ENCODE data around the gene GPR55.

Gene GPR55

DNA sequence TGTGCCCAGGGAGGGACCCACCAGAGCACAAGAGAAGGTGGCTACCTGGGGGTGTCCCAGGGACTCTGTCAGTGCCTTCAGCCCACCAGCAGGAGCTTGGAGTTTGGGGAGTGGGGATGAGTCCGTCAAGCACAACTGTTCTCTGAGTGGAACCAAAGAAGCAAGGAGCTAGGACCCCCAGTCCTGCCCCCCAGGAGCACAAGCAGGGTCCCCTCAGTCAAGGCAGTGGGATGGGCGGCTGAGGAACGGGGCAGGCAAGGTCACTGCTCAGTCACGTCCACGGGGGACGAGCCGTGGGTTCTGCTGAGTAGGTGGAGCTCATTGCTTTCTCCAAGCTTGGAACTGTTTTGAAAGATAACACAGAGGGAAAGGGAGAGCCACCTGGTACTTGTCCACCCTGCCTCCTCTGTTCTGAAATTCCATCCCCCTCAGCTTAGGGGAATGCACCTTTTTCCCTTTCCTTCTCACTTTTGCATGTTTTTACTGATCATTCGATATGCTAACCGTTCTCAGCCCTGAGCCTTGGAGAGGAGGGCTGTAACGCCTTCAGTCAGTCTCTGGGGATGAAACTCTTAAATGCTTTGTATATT is 46.3 kb downstream of the GPR55 start:
- no peak for DNase-seq

DNA sequence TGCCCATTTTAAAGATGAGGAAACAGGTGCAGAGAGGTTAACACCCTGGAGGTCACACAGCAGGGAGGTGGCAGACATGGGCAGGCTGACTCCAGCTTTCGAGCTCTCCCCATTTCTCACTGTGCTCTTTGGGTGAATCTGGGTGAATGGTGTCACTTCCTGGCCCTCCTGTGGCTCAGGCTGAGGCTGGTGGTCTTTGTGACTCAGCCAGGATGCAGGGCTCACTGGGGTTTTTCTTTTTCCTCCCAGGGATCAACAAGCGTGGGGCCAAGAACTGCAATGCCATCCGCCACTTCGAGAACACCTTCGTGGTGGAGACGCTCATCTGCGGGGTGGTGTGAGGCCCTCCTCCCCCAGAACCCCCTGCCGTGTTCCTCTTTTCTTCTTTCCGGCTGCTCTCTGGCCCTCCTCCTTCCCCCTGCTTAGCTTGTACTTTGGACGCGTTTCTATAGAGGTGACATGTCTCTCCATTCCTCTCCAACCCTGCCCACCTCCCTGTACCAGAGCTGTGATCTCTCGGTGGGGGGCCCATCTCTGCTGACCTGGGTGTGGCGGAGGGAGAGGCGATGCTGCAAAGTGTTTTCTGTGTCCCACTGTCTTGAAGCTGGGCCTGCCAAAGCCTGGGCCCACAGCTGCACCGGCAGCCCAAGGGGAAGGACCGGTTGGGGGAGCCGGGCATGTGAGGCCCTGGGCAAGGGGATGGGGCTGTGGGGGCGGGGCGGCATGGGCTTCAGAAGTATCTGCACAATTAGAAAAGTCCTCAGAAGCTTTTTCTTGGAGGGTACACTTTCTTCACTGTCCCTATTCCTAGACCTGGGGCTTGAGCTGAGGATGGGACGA is 47.1 kb downstream of the GPR55 start:
- DNase-seq: peak; percentile 57

DNA sequence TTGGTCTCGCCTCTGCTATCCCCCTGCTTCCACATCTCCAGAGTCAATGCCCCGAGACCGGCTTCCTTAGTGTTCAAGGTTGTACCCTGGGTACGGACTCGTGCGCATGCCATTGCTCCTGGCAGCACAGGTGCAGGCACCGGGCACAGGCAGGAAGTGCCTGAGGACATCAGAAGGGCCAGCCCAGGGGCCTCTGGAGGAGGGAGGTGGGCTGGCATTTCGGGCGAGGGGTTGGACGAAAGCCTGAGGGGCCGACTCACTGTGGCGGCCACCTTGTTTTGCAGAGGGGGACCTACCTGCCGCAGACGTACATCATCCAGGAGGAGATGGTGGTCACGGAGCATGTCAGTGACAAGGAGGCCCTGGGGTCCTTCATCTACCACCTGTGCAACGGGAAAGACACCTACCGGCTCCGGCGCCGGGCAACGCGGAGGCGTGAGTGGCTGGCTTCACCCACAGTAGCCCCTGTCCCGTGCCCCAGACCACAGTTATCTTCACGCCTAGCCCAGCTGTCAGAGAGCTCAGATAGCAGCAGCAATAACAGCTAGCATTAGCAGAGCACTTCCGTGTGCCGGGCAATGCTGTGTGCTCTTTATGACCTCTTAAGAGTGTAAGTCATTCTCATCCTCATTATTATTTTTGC is 47.8 kb downstream of the GPR55 start:
- no peak for DNase-seq

DNA sequence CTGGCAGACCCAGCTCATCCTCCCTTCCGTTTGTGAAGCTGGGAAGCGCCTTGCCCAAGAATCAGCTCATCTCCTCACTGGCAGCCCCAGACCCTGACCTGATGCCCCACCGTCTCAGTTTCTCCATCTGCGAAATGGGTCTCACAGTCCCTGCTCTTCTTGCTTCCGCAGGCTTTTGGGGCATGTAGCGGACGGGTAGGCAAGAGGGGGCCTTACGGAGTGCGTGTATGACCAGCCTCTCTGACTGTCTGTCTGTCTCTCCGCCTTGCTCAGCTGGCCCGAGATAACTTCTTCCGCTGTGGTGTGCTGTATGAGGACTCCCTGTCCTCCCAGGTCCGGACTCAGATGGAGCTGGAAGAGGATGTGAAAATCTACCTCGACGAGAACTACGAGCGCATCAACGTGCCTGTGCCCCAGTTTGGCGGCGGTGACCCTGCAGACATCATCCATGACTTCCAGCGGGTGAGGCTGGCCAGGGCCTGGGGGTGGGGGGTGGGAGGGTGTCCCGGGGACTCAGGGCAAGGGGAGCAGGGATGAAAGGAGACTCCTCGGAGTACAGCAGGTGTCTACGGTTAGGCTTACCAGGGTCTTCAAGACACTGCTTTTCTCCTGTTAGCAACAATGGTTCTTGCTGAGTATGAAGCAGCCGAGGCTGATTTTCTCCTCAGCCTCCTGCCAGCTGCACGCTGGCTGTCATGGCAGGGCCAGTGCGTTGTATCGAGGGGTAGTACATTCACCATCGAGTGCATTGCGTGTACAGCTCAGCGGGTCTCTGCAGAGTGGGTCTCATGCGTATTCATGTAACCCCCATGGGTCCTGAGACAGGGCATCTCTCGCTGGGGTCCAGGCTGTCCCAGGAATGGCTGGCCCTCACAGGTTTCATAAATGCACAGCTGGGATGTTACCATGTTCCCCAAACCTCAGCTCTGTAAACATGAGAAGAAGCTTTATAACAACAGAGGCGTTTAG is 49.4 kb downstream of the GPR55 start:
- DNase-seq: no peak

DNA sequence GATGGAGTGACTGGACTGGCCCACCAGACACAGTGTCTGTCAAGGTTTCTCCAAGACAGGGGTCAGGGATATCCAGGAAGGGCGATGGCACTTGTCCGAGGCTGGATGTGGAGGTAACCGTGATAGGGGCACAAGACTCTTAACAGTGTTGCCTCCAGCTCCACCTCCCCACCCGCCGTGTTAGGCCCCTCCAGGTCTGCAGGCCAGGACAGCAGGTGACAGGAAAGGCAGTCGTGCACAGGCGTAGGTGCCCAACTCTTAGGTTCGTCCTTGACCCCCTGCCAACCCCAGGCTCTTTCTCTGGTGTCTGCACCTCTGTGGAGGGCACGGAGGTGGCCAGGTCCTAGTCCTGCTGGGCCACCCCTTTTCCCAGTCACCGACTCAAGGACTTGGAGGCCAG is 50.2 kb downstream of the GPR55 start:
- no peak for DNase-seq

DNA sequence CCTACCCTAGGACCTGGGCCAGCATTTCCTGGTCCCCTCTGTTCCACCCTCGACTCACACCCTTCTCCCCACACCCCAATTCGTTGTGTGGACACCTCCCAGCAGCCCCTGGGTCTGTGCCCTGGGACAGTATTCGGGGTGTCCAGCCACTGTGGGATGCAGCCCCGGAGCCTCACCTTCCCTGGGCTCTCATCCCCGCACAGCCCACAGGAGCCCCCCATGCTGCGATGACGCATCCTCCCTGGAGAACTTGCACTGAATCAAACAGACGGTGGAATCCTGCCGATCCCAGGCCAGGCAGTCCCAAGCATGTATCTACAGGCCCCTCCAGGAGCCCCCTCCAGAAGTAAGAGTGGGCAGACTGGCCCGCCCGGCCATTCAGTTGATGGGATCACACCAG is 50.6 kb downstream of the GPR55 start:
- no peak for DNase-seq

DNA sequence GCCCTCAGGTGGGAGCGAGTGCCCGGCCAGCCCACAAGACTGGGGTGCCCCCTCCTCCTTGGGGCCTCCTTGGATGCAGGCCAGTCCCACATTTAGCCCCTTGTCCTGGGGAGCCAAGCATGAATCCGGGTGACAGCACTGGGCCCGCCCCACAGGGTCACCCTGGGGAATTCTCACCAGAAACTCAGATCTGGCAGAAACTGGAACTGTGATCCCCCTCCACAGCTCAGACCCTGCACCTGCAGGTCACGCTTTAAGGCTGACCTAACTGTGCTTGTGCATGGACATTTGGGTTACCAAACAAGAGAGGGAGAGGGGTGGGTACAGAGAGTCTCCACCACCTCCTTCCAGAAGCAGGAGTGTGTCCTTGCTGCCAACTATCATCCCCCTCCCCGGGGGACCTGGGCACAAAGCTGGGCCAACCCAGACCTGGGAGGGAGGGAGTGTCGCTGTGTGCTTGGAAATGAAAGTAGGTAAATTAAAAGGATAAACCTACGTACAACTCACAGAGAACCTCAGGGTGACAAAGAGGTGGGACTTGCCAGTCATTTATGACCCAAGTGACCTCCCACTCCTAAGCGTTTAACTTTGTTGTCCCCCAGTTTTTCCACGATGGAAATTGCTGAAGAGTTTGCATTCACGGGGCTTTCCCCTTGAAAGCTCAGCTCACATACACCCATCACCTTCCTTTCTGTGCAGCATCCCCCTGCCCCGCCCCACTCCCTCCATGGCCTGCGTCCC is 51.2 kb downstream of the GPR55 start:
- DNase-seq: no peak

DNA sequence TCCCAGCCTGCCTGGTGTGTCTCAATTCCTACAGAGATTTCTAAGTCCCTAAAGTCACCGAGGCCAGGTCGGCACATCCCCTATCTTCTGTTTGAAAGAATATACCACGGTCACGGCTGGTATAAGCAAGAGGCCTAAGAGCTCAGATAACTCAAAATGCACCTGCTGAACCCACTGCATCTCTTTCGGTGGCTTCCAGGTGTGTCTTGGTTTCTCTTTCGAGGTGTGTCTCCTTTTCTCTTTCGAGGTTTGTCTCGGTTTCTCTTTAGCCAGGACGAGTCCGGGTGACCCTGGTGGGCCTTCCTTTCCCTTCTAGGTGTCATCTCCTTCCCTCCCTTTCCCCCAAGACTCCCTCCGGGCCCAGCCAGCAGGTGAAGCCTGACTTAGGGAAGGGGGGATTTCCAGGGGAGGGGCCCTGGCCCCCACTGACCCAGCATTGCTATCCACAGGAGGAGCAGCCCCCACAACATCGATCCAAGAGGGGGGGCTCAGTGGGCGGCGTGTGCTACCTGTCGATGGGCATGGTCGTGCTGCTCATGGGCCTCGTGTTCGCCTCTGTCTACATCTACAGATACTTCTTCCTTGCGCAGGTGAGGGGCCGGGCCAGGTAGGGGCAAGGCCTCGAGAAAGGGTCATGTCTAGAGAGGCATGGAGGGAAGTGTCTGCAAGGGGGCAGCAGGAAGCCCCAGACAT is 51.9 kb downstream of the GPR55 start:
- no peak for DNase-seq

DNA sequence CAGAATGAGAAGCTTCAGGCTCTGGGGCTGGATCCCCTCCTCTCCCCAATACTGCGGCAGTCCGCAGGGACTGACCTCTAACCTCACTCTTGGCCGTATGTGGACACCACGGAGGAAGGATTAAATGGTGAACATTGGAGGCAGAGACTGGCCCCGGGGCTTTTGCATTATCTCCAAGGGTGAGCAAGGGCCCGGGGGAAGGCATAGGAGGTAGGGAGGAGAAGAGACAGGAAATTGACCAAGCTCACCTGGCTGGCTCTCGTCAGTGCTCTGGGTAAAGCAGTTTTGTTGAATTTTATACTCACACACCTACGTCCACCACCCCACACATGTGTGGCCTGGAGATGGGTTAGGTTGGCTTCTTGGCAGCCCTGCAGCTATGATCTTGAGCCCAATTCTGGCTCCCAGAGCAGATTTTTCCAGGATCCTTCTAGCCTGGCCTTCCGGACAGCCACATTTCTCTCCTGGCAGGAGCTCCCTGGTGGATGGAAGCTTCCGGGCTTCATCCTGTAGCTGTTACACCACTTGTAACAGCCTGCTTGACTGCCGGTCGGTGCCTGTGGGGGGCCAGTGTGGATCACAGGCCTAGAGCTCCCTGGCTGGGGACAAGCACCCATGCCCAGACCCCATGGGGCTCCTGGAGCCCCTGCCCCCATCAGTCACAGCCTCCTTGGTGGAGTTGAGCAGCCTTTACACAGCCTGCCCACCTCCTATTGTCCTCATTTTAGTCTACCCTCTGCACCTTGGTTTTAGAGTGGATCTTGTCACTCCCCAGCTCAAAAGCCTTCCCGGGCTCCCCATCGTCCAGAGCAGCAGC is 52.7 kb downstream of the GPR55 start:
- no peak for DNase-seq

DNA sequence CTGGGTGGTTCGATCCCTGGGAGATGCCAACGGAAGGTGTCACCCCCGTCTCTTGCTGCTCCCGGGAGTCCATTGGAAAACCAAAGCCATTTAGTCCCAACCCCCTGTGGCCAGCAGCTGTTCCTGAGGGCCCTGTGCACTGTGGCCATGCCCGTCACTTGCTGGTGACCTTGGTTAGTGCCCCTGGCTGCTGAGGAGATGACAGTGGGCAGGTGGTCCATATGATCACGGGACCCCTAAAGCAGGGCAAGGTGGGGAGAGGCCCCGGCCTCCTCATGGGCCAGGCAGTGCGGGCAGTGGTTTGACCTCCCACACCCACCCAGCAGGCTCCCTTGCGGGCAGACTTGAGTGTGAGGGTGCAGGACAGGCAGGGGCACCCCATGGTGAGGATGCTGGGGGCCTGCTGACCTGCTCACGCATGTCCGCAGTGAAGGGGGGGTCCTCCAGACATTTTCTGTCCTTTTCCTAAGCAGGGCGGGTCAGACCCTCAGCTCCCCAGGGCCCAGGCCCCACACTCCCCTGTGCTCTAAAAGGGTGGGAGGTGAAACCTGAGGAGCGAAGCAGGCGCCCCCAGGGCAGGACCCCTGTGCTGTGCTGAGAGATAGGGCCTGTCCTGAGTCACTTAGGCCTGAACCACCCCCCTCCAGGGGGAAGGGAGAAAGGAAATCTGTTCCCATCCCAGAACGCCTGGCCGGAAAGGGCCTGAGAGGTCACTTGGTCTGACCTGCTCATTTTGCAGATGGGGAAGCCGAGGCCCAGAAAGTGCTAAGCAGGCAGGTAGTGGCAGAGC is 53.5 kb downstream of the GPR55 start:
- no peak for DNase-seq

DNA sequence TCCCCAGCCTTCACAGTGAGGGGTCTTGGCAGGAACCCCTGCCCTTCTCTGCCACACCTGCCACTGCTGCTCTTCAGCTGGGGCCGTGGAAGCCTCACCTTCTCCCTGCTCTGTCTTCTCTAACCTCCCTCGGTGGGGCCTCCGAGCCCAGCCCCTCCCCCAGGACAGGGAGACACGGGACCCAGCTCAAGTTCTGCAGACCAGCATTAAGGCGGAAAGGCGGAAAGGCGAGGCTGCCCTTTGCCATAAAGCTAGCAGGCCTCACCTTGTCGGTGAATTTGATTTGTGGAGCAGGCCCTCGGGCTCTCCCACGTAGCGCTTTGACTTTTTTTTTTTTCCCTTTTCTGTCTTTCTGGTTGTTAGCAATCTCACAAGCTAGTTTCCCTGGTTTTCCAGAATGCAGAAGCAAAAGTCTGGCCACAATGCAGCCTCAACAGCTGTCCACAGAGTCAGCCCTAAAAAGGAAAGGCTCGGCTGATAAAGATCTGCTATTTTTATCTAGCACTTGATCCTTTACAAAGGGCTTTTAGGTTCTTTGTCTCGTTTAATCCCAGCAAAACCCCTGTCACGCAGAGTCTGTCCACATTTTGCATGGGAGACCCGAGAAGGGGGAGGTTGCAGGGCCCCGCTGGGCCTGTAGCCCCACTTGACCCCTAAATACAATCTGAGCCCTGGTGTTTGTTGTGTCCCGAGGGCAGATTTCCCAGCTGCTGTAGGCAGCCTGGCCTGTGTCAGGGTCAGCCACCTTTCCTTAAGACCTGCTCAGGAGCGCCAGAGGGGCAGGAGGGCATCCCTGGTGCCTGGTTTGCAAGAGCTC is 54.3 kb downstream of the GPR55 start:
- no peak for DNase-seq

DNA sequence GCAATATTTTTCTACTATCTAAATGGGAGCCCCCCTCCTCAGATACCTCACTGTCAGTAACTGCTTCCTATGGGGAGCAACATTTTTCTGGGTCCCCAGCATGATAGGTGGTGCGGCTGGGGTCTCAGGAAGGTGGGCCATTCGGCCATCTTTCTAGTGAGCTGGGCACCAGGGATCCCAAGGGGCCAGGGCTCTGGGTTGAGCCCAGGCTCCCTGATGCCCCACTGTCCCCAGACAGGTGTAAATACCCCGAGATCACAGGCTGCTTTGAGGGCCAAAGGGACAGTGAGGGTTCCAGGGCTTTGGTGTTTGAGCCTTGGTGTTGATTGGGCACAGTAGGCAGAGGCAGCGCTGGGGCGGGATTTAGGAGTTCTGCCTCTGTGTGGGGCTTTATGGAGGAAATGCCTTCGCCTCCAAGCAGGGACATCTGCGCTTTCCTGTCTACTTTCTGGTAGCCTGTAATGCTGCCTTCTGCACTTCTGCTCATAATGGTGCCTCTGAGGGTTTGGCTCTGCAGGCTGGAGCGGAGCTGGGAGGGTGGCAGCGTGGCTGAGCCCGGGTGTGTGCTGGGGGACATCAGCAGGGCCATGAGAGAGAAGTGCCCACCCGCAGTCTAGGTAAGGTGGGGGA is 55.0 kb downstream of the GPR55 start:
- DNase-seq: no peak

DNA sequence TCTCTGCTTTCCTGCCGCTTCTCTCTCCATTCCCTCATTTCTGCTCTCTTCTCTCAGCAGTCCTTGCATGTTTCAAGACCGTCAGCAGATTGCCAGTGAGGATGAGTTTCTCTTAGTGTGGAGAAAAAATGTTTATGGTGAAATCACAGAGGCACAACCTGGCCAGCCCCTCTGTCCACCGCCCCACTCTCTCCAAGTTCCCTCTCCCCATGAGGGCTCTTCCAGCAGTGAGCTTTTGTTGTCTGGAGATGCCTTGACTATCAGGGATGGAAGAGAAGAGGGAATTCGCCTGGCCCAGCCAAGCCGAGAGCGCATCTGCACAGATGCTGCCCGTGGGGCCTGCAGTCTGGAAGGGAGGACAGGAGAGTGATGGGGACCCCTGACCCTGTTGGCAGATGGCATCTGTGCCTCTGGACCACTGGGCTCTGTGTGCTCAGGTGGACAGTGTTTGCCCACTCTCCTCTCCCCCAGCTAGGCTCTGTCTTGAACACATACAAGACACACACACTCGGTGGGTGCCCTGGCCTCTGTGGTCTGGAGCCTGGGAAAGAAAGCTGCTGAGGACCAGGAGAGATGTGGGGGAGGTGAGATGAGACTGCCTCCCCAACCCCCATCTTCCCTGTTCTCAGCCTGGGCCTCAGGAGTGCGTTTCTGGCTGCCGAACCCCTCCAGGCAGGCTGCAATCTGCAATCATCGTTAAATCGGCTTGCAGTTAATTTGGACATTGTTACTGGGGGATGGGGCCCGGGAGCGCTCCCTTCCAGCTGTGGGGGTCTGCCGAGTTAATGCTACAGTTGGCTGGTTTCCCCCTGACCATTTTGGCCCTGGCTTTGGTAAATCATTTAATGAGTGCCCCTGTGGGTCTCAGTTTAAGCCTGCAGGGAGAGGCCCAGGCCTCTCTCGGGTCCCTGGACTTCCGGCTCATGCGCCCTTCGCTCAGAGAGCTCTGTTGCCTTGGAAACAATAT is 55.8 kb downstream of the GPR55 start:
- DNase-seq: no peak

DNA sequence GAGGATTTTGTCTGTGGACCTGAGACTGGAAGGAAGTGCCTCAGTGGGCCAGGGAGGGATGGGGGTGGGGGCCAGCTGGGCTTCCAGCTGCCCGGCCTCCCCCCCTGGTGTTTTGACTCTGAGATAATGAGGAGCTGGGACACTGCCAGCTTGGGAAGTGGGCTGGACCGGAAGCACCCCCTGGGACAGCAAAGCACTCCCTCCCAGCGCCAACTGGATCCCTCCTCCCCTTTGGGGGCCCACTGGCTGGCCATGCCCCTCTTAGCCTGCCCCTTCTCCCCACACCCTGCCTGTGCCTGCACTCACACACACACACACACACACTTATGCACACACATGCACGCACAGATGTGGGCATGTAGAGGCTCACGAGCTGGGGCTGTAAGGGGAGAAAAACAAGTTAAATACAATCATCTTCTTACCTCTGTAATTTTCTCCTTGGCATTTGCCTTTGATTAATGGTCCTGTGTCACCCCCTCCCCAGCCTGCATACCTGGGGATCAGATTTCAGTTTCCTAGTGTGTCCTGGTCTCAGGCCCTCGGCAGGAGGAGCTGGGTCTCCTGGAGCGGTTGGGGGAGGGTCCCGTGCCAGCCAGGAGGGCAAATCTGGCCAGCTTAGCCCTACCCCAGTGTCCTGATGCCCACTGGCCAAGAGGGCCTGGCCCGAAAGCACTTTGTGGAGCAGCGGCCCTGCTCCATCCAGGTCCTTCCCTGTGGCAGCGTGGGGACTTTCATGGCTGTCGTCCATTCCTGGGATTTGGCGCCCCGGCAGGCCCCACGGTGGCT is 56.7 kb downstream of the GPR55 start:
- no peak for DNase-seq

DNA sequence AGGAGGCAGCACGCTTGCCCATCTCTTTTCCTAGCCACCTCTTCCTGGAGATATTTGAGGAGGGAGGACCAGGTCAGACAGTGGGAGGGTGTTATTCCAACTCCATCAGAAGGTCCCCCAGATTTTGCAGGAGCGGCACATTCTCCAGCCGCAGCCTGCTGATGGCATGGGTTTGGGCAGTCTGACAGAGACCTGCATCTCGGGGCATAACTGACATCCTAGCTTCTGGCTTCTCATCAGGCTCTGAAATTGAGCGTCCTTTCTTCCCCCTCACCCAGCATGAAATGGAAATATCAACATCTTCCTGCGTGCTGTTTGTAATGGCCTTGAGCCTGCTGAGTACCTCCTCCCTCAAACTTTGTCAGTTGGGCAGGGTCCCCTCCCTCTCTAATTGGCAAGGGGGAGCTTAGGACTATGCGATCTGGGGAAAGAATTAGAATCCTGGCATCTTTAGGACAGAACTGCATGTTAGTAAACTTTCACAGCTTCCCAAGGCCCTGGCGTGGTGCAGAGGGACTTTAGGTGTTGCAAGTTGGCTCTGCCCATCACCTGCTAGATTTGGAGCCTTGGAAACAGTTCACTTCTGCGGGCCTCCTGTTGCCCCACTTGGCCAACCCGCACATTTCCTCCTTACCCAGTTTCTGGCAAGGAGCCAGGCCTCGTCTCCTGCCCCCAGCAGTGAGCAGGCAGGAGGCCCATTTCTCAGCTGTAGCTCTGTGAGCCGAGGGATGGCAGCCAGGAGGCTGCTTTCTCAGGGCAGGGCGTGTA is 58.1 kb downstream of the GPR55 start:
- peak; percentile 23 for DNase-seq

Measured in SIG-M5 (cell line).